Sciatic nerve (tissue), 2 donors: ENCODE results near the gene HPCAL1. TPM values are rescaled to one million over a fixed set of nuclear protein-coding genes. Genes with fewer than 3 reads are reported as not detected.
"Not testable (repeated sequence)": the region's sequence is repeated elsewhere in the genome, so short reads cannot be mapped to it uniquely, and the experiment has no call there.

Experiments
- ATAC-seq: fragments of 200-7000 bp; cut with Tn5 transposase; one replicate; pipeline ENCODE4 v1.9.1; 2020; ENCODE audit warnings: mild to moderate bottlenecking, moderate library complexity
- DNase-seq: peaks from one replicate; pipeline ENCODE4 v3.0.0-alpha.2; 2020; ENCODE audit warnings: low spot score
- intact Hi-C: fragments of 100-400 bp; cut with DNase I; formaldehyde crosslinking; loops from one replicate; pipeline ENCODE4 v1.14.2; 2022
- total RNA-seq: library from RNA; stranded (reverse); fragmentation: NEBNext Ultra II Directional; extraction: Animal tissue kit (Norgen Biotek cat#: 25700); gene quantifications from one replicate; pipeline ENCODE4 v1.2.1, GENCODE V29; 2021
- donor health status: DM: no; HTN: no; CAD: no.
- donor health status: DM: no; HTN: no; CAD: no.

The HPCAL1 gene
- total RNA-seq, 1 donor from 2014 or later = 31.7 TPM

DNA sequence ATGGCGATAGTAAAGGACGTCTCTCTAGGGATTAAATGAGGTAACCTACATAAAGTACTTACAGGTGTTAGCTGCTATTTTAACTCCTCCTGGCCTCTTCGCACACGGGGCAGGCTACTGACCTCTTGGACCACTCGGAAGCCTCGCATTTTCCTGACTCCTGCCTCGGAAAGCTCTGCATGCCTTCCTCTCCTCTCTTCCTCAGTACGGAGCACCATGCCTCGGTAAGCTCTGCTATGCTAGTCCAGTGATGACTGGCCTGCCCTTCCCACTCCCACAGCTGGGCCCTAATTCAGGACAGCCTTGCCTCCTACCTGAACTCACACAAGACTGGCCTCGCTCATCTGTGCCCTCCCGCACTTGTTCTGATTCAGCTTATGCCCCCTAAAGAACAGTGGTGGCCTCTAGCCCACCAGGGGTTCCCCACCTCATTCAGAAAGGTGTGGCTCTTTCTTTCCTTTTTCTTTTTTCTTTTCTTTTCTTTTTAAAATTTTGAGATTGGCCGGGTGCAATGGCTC, 22.7 kb upstream of the HPCAL1 start:
- DNase-seq (no peak), ATAC-seq (no peak)
- intact Hi-C loops = loop anchor here (10.0 kb wide), 1 partner anchor 125 kb away; no protein-coding TSS in a partner anchor

DNA sequence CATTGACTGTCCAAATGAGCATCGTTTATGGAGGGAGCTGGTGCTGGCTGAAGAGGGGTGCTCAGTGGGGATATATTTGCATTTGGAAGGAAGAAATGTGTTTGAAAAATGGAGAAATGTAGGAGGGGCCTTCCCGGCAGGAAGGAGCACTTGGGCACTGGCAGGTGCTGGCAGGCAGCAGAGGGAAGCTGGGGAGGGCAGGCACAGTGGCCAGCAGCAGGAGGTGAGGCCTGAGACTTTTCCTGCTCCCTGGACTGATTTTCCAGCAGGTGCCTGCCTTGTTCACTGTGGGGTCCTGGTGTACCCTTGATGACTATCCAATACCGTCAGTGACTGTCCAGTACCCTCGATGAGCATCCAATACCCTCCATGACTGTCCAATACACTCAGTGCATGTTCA, 20.8 kb upstream of the HPCAL1 start:
- ATAC-seq = no peak
- intact Hi-C loops = no loop called here
- no peak for DNase-seq

DNA sequence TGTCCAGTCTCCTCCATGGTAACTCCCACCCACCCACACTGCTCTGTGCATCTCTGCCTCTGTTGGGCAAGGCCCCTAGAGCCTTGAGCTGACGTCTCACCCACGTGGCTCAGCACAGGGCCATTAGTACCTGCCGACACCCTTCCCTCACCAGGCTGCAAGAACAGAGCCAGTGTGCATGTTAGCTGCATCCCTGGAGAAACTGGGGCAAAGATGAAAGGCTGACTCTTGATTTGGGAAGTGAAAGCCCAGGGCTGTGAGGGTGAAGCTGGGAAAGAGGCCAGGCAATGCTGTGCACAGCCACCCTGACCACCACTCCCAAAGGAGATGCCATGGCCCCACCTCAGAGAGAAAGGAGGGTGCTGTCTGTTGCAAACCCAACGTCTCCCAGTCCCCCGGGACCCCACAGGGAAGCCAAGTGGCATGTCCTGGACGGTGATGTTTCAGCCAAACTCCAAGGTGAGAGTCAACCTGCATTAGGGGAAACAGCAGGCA, 20.0 kb upstream of the HPCAL1 start:
- intact Hi-C loops = no loop called here
- DNase-seq = no peak
- no peak for ATAC-seq

GRCh38 chr2:10283106-10284062, 19.3 kb upstream of the HPCAL1 start:
- intact Hi-C loops = no loop called here
- DNase-seq (no peak), ATAC-seq (no peak)

GRCh38 chr2:10284108-10284870, 18.4 kb upstream of the HPCAL1 start:
- DNase-seq (peak; percentile 68), ATAC-seq (peak; percentile 70)
- intact Hi-C loops = no loop called here

- no peak for ATAC-seq
- DNase-seq = no peak
- intact Hi-C loops = no loop called here
Observed at GRCh38 chr2:10285191-10285555, 17.5 kb upstream of the HPCAL1 start.

DNA sequence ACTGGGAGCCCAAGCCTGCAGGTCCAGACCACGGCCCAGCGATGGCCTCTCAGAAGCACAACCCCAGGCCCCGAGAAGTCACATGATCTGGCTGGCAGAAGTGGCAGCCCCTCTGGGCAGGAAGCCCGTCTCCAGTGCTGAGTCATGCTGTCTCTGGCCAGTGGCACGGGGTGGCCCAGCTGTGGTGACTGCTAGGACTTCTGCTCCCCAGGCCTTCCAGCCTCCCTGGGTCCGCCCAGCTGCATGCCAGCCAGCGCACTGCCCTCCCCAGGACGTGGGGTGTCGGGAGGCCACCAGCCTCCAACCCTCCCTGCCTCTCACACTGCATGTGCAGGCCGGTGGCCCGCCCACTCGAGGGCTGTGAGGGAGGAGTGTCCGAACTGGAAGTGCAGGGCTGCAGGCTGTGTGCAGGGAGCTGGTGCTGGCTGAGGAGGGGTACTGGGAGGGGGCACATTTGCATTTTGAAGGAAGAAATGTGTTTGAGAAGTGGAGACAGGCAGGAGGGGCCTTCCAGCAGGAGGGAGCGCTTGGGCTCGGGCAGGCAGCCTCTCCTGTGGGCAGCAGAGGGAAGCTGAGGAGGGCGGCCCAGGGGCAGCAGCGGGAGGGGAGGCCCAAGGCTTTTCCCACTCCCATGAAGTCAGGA, 17.0 kb upstream of the HPCAL1 start:
- intact Hi-C loops = no loop called here
- ATAC-seq = peak; percentile 91
- DNase-seq = peak; percentile 84

DNA sequence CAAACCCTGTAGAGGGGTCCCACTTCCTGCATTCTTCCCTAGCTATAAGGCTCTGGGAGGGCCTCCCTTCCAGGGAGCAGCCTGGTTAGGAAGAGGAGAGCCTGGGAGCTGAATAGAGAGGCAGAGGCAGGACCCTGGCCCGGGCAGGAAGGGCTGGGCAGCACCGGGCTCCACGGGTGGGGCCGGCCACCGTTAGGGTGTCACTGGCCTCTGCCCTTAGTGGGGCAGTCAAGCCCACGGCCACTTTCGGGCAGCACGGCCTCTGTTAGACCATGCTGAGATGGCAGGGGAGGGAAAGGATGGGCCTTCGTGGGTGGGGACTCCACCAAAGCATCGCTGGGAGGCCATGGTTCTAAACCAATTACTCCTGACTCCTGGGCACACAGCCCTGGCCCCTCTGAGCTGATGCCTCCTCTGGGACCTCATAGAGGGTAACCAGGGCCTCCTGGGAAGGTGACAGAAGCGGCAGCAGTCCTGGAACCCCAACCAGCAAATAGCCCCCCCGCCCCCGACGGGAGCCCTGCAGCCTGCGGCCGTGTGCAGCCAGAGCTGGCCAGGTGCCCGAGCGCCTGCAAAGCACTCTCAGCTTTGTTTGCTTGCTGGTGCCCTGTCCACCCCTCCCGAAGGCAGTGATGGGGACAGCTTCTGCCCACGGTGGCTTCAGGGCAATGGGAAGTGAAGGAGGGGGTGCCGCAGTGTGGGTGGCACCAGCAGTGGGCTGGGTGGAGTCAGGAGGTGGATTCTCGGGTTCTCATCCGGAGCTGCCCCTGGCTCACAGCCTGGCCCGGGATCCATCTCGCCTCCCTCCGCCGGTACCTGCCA, 16.3 kb upstream of the HPCAL1 start:
- intact Hi-C loops = no loop called here
- DNase-seq = no peak
- peak; percentile 2 for ATAC-seq

GRCh38 chr2:10287761-10288160, 14.9 kb upstream of the HPCAL1 start:
- intact Hi-C loops = no loop called here
- no peak for DNase-seq
- no peak for ATAC-seq

DNA sequence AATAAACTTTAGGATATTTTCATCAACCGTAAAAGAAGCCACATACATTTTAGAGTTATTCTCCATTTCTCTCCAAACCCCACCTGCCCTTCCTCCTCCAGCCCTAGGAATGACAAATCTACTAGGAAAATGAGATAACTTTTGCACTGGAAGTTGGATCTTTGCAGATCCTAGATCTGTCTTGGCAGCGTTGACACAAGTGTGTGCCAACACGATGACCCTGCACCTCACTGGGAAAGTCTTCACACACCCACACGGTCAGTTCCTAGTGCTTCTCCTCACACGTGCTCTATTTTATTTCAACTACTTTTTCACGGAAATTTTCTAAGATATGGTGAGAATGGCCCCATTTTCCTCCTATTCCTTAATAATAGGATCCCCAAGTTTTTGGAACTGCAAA, 14.1 kb upstream of the HPCAL1 start:
- DNase-seq = no peak
- intact Hi-C loops = no loop called here
- no peak for ATAC-seq

DNA sequence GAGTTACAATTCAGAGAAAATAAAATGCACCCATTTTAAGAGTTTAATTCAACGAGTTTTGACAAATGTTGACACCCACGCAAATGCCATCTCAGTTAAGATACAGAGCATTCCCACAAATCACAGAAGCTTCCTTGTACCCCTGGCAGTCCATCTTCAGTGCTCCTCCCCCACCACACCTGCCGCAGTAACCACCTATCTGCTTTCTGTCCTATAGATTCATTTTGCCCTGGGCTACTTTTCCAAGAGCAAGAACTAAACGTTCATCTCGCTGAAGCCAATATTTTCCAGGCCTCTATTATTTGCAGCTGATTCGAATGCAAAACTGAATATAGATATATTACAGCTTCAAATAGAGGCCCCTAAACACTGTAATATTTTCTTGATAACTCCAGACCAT, 13.4 kb upstream of the HPCAL1 start:
- DNase-seq (no peak), ATAC-seq (no peak)
- intact Hi-C loops = no loop called here

DNA sequence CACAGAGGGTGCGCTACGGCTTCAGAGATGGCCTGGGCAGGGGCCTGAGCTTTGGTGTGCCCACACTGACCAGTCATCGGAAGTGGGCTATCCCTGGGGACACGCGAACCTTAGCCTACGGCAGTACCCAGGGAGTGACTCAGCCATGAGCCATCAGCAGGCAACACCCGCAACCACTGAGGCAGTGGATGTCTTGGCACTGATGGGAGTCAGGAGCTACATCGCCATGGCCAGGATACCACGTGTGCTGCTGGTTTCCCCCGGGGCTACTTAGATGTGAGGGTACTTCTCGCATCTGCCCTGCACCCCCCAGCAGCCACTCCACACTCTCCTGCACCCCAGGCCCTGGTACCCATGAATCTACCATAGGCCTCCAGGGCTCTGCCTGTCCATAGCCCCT, 12.8 kb upstream of the HPCAL1 start:
- intact Hi-C loops = no loop called here
- ATAC-seq (no peak), DNase-seq (no peak)

- DNase-seq, ATAC-seq, intact Hi-C loops: not testable (repeated sequence)
Observed at GRCh38 chr2:10291376-10291775, 11.3 kb upstream of the HPCAL1 start.

DNA sequence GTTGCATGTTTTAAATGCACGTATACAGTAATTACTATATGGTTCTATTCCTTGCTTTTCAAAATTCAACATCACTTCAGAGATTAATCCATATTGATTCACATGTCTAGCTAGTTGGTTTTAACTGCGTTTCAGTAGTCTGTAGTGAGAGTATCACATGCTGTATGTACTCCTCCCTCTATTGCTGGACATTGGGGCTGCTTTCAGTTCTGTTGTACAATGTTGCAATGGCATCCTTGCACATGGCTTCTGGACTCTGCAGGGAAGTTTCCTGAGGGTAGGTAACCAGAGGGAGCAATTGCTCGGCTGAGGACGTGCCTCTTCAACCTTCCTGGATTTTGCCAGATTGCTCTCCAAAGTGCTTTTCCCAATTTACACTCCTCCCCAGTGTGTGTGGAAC, 10.7 kb upstream of the HPCAL1 start:
- intact Hi-C loops = no loop called here
- DNase-seq (no peak), ATAC-seq (no peak)

DNA sequence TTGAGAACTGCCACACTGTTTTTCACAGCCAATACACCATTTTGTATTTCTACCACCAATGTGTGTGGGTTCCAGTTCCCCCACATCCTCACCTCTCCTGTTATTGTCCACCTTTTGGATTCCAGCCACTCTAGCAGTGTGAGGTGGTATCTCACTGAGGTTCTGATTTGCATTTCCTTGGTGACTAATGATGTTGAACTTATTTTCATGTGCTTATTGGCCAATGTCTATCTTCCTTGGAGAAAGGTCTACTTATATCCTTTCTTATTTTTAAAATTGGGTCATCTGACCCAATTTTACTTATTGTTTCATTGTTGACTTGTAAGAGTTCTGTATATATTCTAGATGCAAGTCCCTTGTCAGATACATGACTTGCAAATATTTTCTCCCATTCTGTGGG, 9.1 kb upstream of the HPCAL1 start:
- no peak for DNase-seq
- intact Hi-C loops = no loop called here

DNA sequence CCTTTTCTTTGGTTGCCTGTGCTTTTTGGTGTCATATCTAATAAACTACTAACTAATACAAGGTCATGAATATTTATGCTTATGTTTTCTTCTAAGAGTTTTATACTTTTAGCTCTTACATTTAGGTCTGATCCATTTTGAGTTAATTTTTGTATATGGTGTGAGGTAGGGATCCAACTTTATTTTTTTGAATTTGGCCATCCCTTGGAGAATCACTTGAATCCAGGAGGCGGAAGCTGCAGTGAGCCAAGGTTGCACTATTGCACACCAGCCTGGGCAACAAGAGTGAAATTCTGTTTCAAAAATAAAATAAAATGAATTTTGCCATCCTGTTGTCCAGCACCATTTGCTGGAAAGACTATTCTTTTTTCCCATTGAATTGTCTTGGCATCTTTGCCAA, 8.6 kb upstream of the HPCAL1 start:
- DNase-seq (no peak), ATAC-seq (no peak)
- intact Hi-C loops = no loop called here

More for the DNA sequence above, 9.1 kb upstream of the HPCAL1 start:
- ATAC-seq = no peak

DNA sequence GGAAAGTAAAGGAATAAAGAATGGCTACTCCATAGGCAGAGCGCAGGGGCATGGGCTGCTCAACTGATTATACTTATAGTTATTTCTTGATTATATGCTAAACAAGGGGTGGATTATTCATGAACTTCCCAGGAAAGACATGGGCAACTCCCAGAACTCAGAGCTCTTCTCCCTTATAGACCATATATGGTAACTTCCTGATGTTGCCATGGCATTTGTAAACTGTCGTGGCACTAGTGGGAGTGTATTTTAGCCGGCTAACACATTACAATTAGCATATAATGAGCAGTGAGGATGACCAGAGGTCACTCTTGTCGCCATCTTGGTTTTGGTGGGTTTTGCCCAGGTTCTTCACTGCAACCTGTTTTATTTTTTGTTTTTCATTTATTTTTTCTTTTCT, 7.1 kb upstream of the HPCAL1 start:
- DNase-seq, ATAC-seq, intact Hi-C loops: not testable (repeated sequence)

DNA sequence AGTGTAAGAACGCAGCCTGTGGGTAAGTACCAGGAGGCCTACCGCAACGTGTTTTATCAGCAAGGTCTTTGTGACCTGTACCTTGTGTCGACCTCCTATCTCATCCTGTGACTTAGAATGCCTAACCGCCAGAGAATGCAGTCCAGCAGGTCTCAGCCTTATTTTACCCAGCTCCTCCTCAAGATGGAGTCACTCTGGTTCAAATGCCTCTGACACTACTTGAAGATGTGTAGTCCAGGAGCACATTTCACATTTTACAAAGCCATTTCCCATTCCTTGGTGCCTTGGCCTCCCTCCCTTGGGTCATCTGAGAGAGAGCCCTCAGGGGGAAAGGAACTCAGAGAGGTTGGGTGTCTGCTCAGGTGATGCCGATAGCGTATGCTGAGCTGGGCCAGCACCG, 6.6 kb upstream of the HPCAL1 start:
- no peak for DNase-seq
- no peak for ATAC-seq
- intact Hi-C loops = no loop called here
